Measurements from ENCODE around the gene SYAP1.

Gene SYAP1

GRCh38 chrX:16719334-16720084 lies at the start of gene SYAP1:
TSS of gene SYAP1 (plus strand) at chrX:16719612. CDS start at chrX:16719725, 113 bp downstream.
- no peak for TF ChIP-seq CTCF (IDR thresholded peaks at IDR 0.05; ENCODE audit: low read depth, low read length)
- peak; percentile 98 for DNase-seq
- H3K4me3 ChIP-seq (ENCODE audit: low read depth, low read length) = peak within 1 kb of the TSS; percentile 90
- peaks cover 17% of the 10 kb centered on the region for H3K36me3 ChIP-seq
- H3K27me3 ChIP-seq (ENCODE audit: insufficient read depth, low read depth, severe bottlenecking) = no peaks in the 10 kb centered on the region
- H3K9me3 ChIP-seq (ENCODE audit: severe bottlenecking) = no peaks in the 10 kb centered on the region
- peak within 1 kb of the TSS; percentile 97 for H3K27ac ChIP-seq

- Histone ChIP-seq H3K4me3 (ENCODE audit: low read depth, low read length) (no peak overlapping the region), H3K27me3 (ENCODE audit: insufficient read depth, low read depth, severe bottlenecking) (no peaks in the 10 kb centered on the region), H3K27ac (no peak overlapping the region), H3K9me3 (ENCODE audit: severe bottlenecking) (no peaks in the 10 kb centered on the region), H3K36me3 (peaks cover 50% of the 10 kb centered on the region)
- TF ChIP-seq CTCF (IDR thresholded peaks at IDR 0.05; ENCODE audit: low read depth, low read length) = peak; percentile 5; the same call in 1 of the 2 replicates
- DNase-seq = no peak
Observed at GRCh38 chrX:16671005-16671404, 48.4 kb upstream of the SYAP1 start.

- H3K4me3 ChIP-seq (ENCODE audit: low read depth, low read length) = no peak overlapping the region
- H3K36me3 ChIP-seq = peaks cover 73% of the 10 kb centered on the region
- TF ChIP-seq CTCF (IDR thresholded peaks at IDR 0.05; ENCODE audit: low read depth, low read length) = no peak
- DNase-seq = no peak
- no peak overlapping the region for H3K27ac ChIP-seq
- no peaks in the 10 kb centered on the region for H3K9me3 ChIP-seq (ENCODE audit: severe bottlenecking)
- no peaks in the 10 kb centered on the region for H3K27me3 ChIP-seq (ENCODE audit: insufficient read depth, low read depth, severe bottlenecking)
Observed at GRCh38 chrX:16678689-16679088, 40.7 kb upstream of the SYAP1 start.

GRCh38 chrX:16683007-16683664 lies 36.3 kb upstream of the SYAP1 start:
- Histone ChIP-seq H3K36me3 (peaks cover 59% of the 10 kb centered on the region), H3K4me3 (ENCODE audit: low read depth, low read length) (no peak overlapping the region), H3K27me3 (ENCODE audit: insufficient read depth, low read depth, severe bottlenecking) (no peaks in the 10 kb centered on the region), H3K9me3 (ENCODE audit: severe bottlenecking) (no peaks in the 10 kb centered on the region), H3K27ac (no peak overlapping the region)
- TF ChIP-seq CTCF (IDR thresholded peaks at IDR 0.05; ENCODE audit: low read depth, low read length) = no peak
- DNase-seq = no peak

- no peak for DNase-seq
- Histone ChIP-seq H3K9me3 (ENCODE audit: severe bottlenecking) (no peaks in the 10 kb centered on the region), H3K4me3 (ENCODE audit: low read depth, low read length) (no peak overlapping the region), H3K27me3 (ENCODE audit: insufficient read depth, low read depth, severe bottlenecking) (no peaks in the 10 kb centered on the region), H3K36me3 (peaks cover 60% of the 10 kb centered on the region), H3K27ac (no peak overlapping the region)
- no peak for TF ChIP-seq CTCF (IDR thresholded peaks at IDR 0.05; ENCODE audit: low read depth, low read length)
Observed at GRCh38 chrX:16687514-16687913, 31.9 kb upstream of the SYAP1 start.

All from WERI-Rb-1 (cell line).